ENCODE measurements around the gene ABCG8.

ABCG8 gene

DNA sequence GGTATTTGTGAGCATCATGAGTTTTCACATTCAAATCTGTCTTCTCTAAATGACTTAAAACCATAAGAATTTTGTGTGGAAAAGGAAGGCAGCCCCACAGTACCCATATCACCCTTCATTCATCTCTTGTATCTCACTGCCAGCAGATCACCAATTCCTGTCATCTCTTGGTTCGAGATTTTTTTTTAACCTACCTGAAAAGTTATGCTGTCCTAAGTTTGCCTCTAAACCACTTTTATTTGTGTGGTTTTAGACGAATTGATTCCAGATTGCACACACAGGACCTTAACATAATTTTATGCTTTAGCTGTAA lies 32.1 kb upstream of the ABCG8 start:
- DNase-seq: no peak
- Histone ChIP-seq H3K9me3 (ENCODE audit: control insufficient read depth, low read length) (no peaks in the 10 kb centered on the region), H3K27me3 (replicated peaks; ENCODE audit: control insufficient read depth, insufficient read depth, low read length, poor library complexity, severe bottlenecking) (no peaks in the 10 kb centered on the region), H3K4me1 (ENCODE audit: control insufficient read depth, insufficient read depth, low read length, poor library complexity, severe bottlenecking) (no peaks in the 10 kb centered on the region), H3K27ac (ENCODE audit: insufficient read depth, low read length, poor library complexity, severe bottlenecking) (no peak overlapping the region), H3K4me3 (ENCODE audit: insufficient read depth, low read depth, low read length, poor library complexity, severe bottlenecking) (no peak overlapping the region), H3K36me3 (ENCODE audit: control insufficient read depth, insufficient read depth, low read length) (no peaks in the 10 kb centered on the region)

DNA sequence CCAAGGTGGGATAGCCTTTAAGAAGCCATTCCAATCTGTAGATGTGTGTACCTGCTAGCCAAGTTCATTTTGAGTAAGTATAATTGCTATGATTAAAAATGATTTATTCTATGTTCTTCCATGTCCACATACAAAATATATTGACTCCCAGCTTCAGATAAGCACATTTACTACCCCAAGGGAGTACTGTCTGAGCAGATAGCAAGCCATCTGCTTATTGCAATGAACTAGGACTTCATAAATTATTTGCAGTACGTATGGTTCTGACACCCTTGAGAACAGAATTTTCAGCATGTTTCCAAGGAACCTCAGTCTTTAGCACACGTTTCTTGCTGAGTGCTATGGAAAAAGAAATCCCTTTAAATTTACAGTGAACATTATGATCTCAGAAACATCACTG lies 28.3 kb upstream of the ABCG8 start:
- Histone ChIP-seq H3K9me3 (ENCODE audit: control insufficient read depth, low read length) (no peaks in the 10 kb centered on the region), H3K27me3 (replicated peaks; ENCODE audit: control insufficient read depth, insufficient read depth, low read length, poor library complexity, severe bottlenecking) (no peaks in the 10 kb centered on the region), H3K4me3 (ENCODE audit: insufficient read depth, low read depth, low read length, poor library complexity, severe bottlenecking) (no peak overlapping the region), H3K4me1 (ENCODE audit: control insufficient read depth, insufficient read depth, low read length, poor library complexity, severe bottlenecking) (no peaks in the 10 kb centered on the region), H3K36me3 (ENCODE audit: control insufficient read depth, insufficient read depth, low read length) (no peaks in the 10 kb centered on the region), H3K27ac (ENCODE audit: insufficient read depth, low read length, poor library complexity, severe bottlenecking) (no peak overlapping the region)
- no peak for DNase-seq

DNA sequence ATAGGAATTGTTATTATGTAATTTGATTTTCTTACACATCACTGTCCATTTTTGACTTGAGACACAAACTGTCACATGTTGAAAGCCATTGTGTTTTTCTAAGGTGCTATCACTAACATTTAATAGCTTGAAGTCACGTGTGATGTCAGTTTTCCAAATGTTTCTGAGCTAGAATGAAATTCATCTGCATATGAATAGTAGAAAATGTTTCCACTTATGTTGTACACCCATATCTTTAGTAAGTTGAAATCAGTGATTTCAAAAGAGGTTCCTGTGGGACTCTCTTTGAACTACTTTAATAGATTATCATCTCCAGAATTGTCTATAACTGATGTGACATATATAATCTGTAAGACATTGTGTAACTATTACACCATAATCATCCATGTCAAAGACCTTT lies 27.9 kb upstream of the ABCG8 start:
- no peak overlapping the region for H3K27ac ChIP-seq (ENCODE audit: insufficient read depth, low read length, poor library complexity, severe bottlenecking)
- no peak overlapping the region for H3K4me3 ChIP-seq (ENCODE audit: insufficient read depth, low read depth, low read length, poor library complexity, severe bottlenecking)
- no peak for DNase-seq

DNA sequence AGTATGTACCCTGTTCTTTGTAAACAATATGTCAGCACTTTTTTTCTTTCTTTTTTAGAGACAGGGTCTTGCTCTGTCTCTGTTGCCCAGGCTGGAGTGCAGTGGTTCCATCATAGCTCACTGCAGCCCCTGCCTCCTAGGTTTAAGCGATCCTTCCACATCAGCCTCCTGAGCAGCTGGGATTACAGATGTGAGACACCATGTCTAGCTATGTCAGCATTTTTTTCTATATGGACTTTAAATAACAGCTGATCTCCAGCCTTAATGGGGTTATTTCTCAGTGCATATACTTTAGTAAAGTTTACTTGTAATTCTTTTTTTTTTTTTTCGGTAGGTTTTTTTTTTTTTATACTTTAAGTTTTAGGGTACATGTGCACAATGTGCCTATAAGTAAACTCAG lies 26.8 kb upstream of the ABCG8 start:
- no peak for DNase-seq
- no peaks in the 10 kb centered on the region for H3K4me1 ChIP-seq (ENCODE audit: control insufficient read depth, insufficient read depth, low read length, poor library complexity, severe bottlenecking)
- no peaks in the 10 kb centered on the region for H3K9me3 ChIP-seq (ENCODE audit: control insufficient read depth, low read length)
- H3K27me3 ChIP-seq (replicated peaks; ENCODE audit: control insufficient read depth, insufficient read depth, low read length, poor library complexity, severe bottlenecking): no peaks in the 10 kb centered on the region
- H3K4me3 ChIP-seq (ENCODE audit: insufficient read depth, low read depth, low read length, poor library complexity, severe bottlenecking): no peak overlapping the region
- no peak overlapping the region for H3K27ac ChIP-seq (ENCODE audit: insufficient read depth, low read length, poor library complexity, severe bottlenecking)
- H3K36me3 ChIP-seq (ENCODE audit: control insufficient read depth, insufficient read depth, low read length): no peaks in the 10 kb centered on the region

More for the DNA sequence above, 27.9 kb upstream of the ABCG8 start:
- Histone ChIP-seq H3K9me3 (ENCODE audit: control insufficient read depth, low read length) (no peaks in the 10 kb centered on the region), H3K27me3 (replicated peaks; ENCODE audit: control insufficient read depth, insufficient read depth, low read length, poor library complexity, severe bottlenecking) (no peaks in the 10 kb centered on the region), H3K4me1 (ENCODE audit: control insufficient read depth, insufficient read depth, low read length, poor library complexity, severe bottlenecking) (no peaks in the 10 kb centered on the region), H3K36me3 (ENCODE audit: control insufficient read depth, insufficient read depth, low read length) (no peaks in the 10 kb centered on the region)

DNA sequence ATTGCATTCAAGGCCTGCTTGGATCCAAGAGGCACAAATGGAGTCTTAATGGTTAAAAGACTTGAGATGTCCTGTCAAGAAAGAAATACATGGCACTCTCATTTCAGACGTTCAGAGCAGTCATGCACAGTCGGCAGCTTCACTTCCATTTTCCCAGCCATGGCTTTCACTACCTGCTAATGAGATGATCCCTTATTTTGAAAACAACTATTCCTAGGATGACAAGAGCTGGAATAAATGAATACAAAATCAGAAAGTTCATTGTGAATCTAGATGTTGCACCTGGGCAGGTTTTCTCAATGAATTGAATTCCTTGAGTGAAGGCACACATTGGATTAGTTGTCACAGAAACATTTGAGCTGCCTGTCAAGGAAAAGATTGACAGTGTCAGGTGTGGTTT lies 25.8 kb upstream of the ABCG8 start:
- no peaks in the 10 kb centered on the region for H3K27me3 ChIP-seq (replicated peaks; ENCODE audit: control insufficient read depth, insufficient read depth, low read length, poor library complexity, severe bottlenecking)
- H3K9me3 ChIP-seq (ENCODE audit: control insufficient read depth, low read length): no peaks in the 10 kb centered on the region
- no peaks in the 10 kb centered on the region for H3K36me3 ChIP-seq (ENCODE audit: control insufficient read depth, insufficient read depth, low read length)
- no peak overlapping the region for H3K4me3 ChIP-seq (ENCODE audit: insufficient read depth, low read depth, low read length, poor library complexity, severe bottlenecking)
- H3K27ac ChIP-seq (ENCODE audit: insufficient read depth, low read length, poor library complexity, severe bottlenecking): no peak overlapping the region
- DNase-seq: no peak
- H3K4me1 ChIP-seq (ENCODE audit: control insufficient read depth, insufficient read depth, low read length, poor library complexity, severe bottlenecking): no peaks in the 10 kb centered on the region

DNA sequence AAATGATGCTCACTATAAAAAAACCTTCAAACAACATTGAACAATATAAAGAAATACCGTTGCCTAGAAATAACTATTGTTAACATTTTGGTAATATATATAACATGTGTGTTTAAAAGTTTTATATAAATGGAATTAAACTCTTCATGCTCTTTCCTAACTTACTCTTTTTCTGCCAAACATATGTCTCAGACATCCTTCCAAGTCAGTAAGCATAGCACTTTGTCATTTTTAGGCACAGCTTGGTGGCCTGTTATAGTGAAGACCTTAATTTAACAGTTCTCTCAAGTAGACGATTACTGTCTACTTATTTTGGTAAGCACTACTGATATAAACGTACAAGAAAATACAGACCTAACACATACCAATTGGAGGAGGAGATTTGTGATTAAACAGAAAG lies 24.1 kb upstream of the ABCG8 start:
- no peaks in the 10 kb centered on the region for H3K36me3 ChIP-seq (ENCODE audit: control insufficient read depth, insufficient read depth, low read length)
- H3K27ac ChIP-seq (ENCODE audit: insufficient read depth, low read length, poor library complexity, severe bottlenecking): no peak overlapping the region
- no peaks in the 10 kb centered on the region for H3K27me3 ChIP-seq (replicated peaks; ENCODE audit: control insufficient read depth, insufficient read depth, low read length, poor library complexity, severe bottlenecking)
- H3K9me3 ChIP-seq (ENCODE audit: control insufficient read depth, low read length): no peaks in the 10 kb centered on the region
- H3K4me1 ChIP-seq (ENCODE audit: control insufficient read depth, insufficient read depth, low read length, poor library complexity, severe bottlenecking): no peaks in the 10 kb centered on the region
- no peak overlapping the region for H3K4me3 ChIP-seq (ENCODE audit: insufficient read depth, low read depth, low read length, poor library complexity, severe bottlenecking)
- no peak for DNase-seq

DNA sequence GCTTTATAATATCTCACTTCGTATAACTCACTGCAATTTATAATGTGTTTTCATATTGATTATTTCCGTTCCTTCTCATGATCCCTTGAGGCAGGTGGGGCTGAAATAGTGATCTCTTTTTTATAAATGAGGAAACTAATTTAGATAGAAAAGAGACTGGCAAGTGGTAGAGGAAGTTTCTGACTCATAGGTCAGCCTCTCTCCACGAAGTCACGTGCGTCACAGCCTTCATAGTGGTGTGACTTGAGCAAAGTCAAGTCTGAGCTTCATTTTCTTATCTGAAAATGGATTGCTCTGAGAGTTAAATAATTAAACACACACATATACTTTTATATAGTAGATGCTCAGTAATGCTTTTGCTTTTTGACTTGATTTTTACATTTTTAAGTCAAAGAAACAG lies 20.0 kb upstream of the ABCG8 start:
- DNase-seq: no peak
- no peaks in the 10 kb centered on the region for H3K27me3 ChIP-seq (replicated peaks; ENCODE audit: control insufficient read depth, insufficient read depth, low read length, poor library complexity, severe bottlenecking)
- H3K4me3 ChIP-seq (ENCODE audit: insufficient read depth, low read depth, low read length, poor library complexity, severe bottlenecking): no peak overlapping the region
- H3K4me1 ChIP-seq (ENCODE audit: control insufficient read depth, insufficient read depth, low read length, poor library complexity, severe bottlenecking): no peaks in the 10 kb centered on the region
- no peaks in the 10 kb centered on the region for H3K9me3 ChIP-seq (ENCODE audit: control insufficient read depth, low read length)
- no peaks in the 10 kb centered on the region for H3K36me3 ChIP-seq (ENCODE audit: control insufficient read depth, insufficient read depth, low read length)
- H3K27ac ChIP-seq (ENCODE audit: insufficient read depth, low read length, poor library complexity, severe bottlenecking): no peak overlapping the region

DNA sequence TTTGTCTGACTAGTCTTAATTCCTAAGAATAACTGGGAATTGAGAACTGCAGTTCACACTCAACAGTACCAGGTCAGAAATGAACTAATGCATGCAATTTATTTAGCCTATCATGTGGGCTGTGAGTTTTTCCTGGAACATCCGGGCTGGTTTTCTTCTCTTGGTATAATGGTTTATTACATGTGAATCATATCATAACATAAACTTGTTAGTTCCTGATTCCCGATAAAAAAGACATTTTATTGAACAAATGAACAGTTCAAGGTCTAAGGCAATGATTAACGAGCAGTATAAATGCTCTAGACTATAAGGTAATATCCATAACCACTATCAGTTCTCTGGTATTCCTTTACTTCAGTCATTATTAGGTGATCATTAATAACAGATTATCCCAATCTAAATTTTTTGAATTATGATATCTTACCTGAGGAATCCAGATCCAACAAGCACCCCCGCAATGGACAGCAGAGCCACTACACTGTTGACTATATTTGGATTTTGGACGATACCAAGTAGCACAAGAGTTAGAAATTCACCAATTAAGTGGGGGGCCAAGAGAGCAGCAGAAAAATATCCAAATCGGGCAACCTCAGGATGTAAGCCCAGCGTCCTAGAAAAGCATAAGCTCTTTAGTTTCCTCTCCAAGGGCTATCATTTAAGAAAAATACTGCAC lies 19.1 kb upstream of the ABCG8 start:
- no peaks in the 10 kb centered on the region for H3K9me3 ChIP-seq (ENCODE audit: control insufficient read depth, low read length)
- no peak for DNase-seq
- no peak overlapping the region for H3K27ac ChIP-seq (ENCODE audit: insufficient read depth, low read length, poor library complexity, severe bottlenecking)
- no peaks in the 10 kb centered on the region for H3K36me3 ChIP-seq (ENCODE audit: control insufficient read depth, insufficient read depth, low read length)
- H3K27me3 ChIP-seq (replicated peaks; ENCODE audit: control insufficient read depth, insufficient read depth, low read length, poor library complexity, severe bottlenecking): no peaks in the 10 kb centered on the region
- H3K4me3 ChIP-seq (ENCODE audit: insufficient read depth, low read depth, low read length, poor library complexity, severe bottlenecking): no peak overlapping the region
- H3K4me1 ChIP-seq (ENCODE audit: control insufficient read depth, insufficient read depth, low read length, poor library complexity, severe bottlenecking): no peaks in the 10 kb centered on the region

DNA sequence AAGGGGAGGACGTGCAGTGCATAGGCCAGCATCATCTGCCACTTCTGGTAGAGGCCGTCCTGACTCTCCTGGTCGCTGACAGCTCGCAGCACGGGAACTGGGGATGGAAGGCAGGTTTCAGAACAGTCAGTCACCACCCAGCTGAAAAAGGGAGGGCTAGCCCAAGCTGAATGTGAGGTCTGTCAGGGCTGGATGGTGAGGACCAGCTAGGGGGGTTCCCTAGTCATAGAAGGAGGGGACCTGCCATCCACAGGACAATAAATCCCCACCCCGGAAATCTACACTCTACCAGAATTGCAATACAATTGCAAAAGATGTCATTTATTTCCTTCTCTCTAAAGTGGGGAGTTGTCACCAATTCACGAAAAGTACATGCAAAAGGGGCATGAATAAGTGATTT lies 15.9 kb upstream of the ABCG8 start:
- Histone ChIP-seq H3K4me1 (ENCODE audit: control insufficient read depth, insufficient read depth, low read length, poor library complexity, severe bottlenecking) (no peaks in the 10 kb centered on the region), H3K4me3 (ENCODE audit: insufficient read depth, low read depth, low read length, poor library complexity, severe bottlenecking) (no peak overlapping the region), H3K36me3 (ENCODE audit: control insufficient read depth, insufficient read depth, low read length) (no peaks in the 10 kb centered on the region), H3K27me3 (replicated peaks; ENCODE audit: control insufficient read depth, insufficient read depth, low read length, poor library complexity, severe bottlenecking) (no peaks in the 10 kb centered on the region), H3K9me3 (ENCODE audit: control insufficient read depth, low read length) (no peaks in the 10 kb centered on the region), H3K27ac (ENCODE audit: insufficient read depth, low read length, poor library complexity, severe bottlenecking) (no peak overlapping the region)
- DNase-seq: no peak

DNA sequence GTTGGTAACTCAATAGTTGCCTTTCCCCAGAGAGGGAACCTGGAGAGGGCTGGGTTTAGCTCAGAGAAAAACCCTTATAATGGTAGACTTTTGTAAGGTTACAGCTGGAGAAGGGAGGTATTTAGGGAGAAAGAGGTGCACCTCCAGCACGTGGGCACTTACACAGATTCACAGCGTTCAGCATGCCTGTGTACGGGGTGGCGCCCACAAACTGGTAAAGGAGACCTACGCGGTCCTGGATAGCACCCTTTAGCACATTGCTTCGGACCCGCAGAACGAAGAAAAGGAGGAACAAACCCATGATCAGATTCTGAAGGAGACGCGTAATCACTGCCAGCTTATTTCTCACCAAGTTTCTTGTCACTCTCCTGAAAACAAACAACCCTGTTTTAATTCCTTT lies 15.0 kb upstream of the ABCG8 start:
- Histone ChIP-seq H3K4me3 (ENCODE audit: insufficient read depth, low read depth, low read length, poor library complexity, severe bottlenecking) (no peak overlapping the region), H3K36me3 (ENCODE audit: control insufficient read depth, insufficient read depth, low read length) (no peaks in the 10 kb centered on the region), H3K27ac (ENCODE audit: insufficient read depth, low read length, poor library complexity, severe bottlenecking) (no peak overlapping the region), H3K4me1 (ENCODE audit: control insufficient read depth, insufficient read depth, low read length, poor library complexity, severe bottlenecking) (no peaks in the 10 kb centered on the region), H3K9me3 (ENCODE audit: control insufficient read depth, low read length) (no peaks in the 10 kb centered on the region), H3K27me3 (replicated peaks; ENCODE audit: control insufficient read depth, insufficient read depth, low read length, poor library complexity, severe bottlenecking) (no peaks in the 10 kb centered on the region)
- DNase-seq: no peak

DNA sequence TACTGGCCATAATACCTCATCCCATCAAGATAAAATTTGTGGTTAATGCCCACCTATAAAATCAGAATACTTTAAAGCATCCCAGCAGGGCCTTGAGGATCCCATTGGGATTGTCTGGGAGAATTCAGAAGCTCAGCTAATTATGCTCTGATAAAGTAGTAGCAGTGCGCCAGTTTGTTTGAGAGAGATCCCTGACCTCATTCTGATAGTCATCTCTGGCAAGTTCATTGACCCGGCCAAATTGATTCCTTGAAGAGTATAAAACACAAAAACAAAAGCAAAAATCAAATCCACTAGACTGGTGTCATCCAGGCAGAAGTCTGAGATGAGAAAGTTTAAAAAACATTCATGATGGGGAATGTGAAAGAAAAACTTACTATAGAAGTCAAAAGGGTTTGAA lies 14.3 kb upstream of the ABCG8 start:
- no peak for DNase-seq
- H3K9me3 ChIP-seq (ENCODE audit: control insufficient read depth, low read length): no peaks in the 10 kb centered on the region
- H3K27ac ChIP-seq (ENCODE audit: insufficient read depth, low read length, poor library complexity, severe bottlenecking): no peak overlapping the region
- H3K36me3 ChIP-seq (ENCODE audit: control insufficient read depth, insufficient read depth, low read length): no peaks in the 10 kb centered on the region
- H3K4me1 ChIP-seq (ENCODE audit: control insufficient read depth, insufficient read depth, low read length, poor library complexity, severe bottlenecking): no peaks in the 10 kb centered on the region
- H3K27me3 ChIP-seq (replicated peaks; ENCODE audit: control insufficient read depth, insufficient read depth, low read length, poor library complexity, severe bottlenecking): no peaks in the 10 kb centered on the region
- no peak overlapping the region for H3K4me3 ChIP-seq (ENCODE audit: insufficient read depth, low read depth, low read length, poor library complexity, severe bottlenecking)

Measured in effector memory CD4-positive, alpha-beta T cell (primary cell).